GM18505 (cell line): ENCODE results near the gene ZFHX3.

ENCODE experiments used
- ATAC-seq: cut with Tn5 transposase; IDR thresholded peaks from one replicate; pipeline ENCODE4 v1.9.1; 2021; ENCODE audit not compliant: unreplicated experiment
- POLR2A ChIP-seq: IDR thresholded peaks from 4 replicates; pipeline ENCODE4 v1.6.1; 2011; ENCODE audit warnings: borderline replicate concordance; ENCODE audit not compliant: insufficient read depth, insufficient read length; ENCODE audit errors: extremely low read depth

Gene ZFHX3

GRCh38 chr16:73048292-73049080, 558 bp upstream of the ZFHX3 start:
- ATAC-seq, result peak; percentile 11
- TF ChIP-seq POLR2A, result no peak

GRCh38 chr16:73047221-73047535, 750 bp downstream of the ZFHX3 start:
- no peak for ATAC-seq
- TF ChIP-seq POLR2A, result no peak

GRCh38 chr16:73046849-73047214, 1.1 kb downstream of the ZFHX3 start:
- no peak for ATAC-seq
- no peak for TF ChIP-seq POLR2A

GRCh38 chr16:73046202-73046848, 1.6 kb downstream of the ZFHX3 start:
- TF ChIP-seq POLR2A, result no peak
- ATAC-seq, result no peak

GRCh38 chr16:73043828-73044467, 4.0 kb downstream of the ZFHX3 start:
- ATAC-seq, result no peak
- TF ChIP-seq POLR2A, result no peak

GRCh38 chr16:73042807-73043206, 5.1 kb downstream of the ZFHX3 start:
- no peak for ATAC-seq
- no peak for TF ChIP-seq POLR2A

GRCh38 chr16:73041676-73042075, 6.3 kb downstream of the ZFHX3 start:
- TF ChIP-seq POLR2A, result no peak
- no peak for ATAC-seq

GRCh38 chr16:73040735-73041402, 7.1 kb downstream of the ZFHX3 start:
- ATAC-seq, result no peak
- TF ChIP-seq POLR2A, result no peak

- TF ChIP-seq POLR2A, result no peak
- no peak for ATAC-seq
Measured at GRCh38 chr16:73040136-73040535, 7.8 kb downstream of the ZFHX3 start.

- no peak for TF ChIP-seq POLR2A
- no peak for ATAC-seq
Measured at GRCh38 chr16:73037845-73038570, 9.9 kb downstream of the ZFHX3 start.

GRCh38 chr16:73037331-73037745, 10.6 kb downstream of the ZFHX3 start:
- TF ChIP-seq POLR2A, result no peak
- no peak for ATAC-seq

GRCh38 chr16:73036074-73036826, 11.7 kb downstream of the ZFHX3 start:
- ATAC-seq, result peak; percentile 66

More at GRCh38 chr16:73036074-73036826, 11.7 kb downstream of the ZFHX3 start:
- peak; percentile 57 for TF ChIP-seq POLR2A
